H1 (cell line): ENCODE data around the gene SEMA3A. TPM values are rescaled to one million over a fixed set of nuclear protein-coding genes. Genes with fewer than 3 reads are reported as not detected.

Source experiments
- CTCF ChIA-PET: fragments of 300-600 bp; sonication (Branson Sonifier 250); formaldehyde crosslinking; loops from one replicate; lab custom pipeline; 2021; ENCODE audit not compliant: partially characterized antibody; lab: Charles Lee
- POLR2A ChIA-PET: fragments of 300-600 bp; sonication (Branson Sonifier 250); formaldehyde crosslinking; loops from one replicate; lab custom pipeline; 2021; ENCODE audit warnings: inconsistent platforms; ENCODE audit not compliant: partially characterized antibody; lab: Charles Lee
- DNase-seq, 2 experiments: peaks; one replicate each; pipeline versions ENCODE4 v3.0.0 to v3.0.0-alpha.2; 2010 to 2022; ENCODE audit warnings: low spot score in 2 of 2, low read depth in 1 of 2, mixed read lengths in 1 of 2
- FAIRE-seq: peaks from 2 replicates; lab custom pipeline; 2011; peaks lifted over from hg19 to GRCh38; lab: Jason Lieb, UNC
- H2AFZ ChIP-seq: 2 replicates; pipeline ENCODE4 v1.8.1; 2012; ENCODE audit warnings: low read length, inconsistent platforms
- H2AK5ac ChIP-seq: 2 replicates; pipeline ENCODE4 v1.6.1; 2013; ENCODE audit warnings: low read depth, low read length
- H2BK120ac ChIP-seq: replicated peaks from 2 replicates; pipeline ENCODE3; 2013; ENCODE audit warnings: low read depth, low read length, inconsistent platforms
- H2BK12ac ChIP-seq: 2 replicates; pipeline ENCODE4 v1.6.1; 2013; ENCODE audit warnings: low read depth, low read length
- H2BK15ac ChIP-seq: 2 replicates; pipeline ENCODE4 v1.6.1; 2013; ENCODE audit warnings: low read length
- H2BK20ac ChIP-seq: 2 replicates; pipeline ENCODE4 v1.6.1; 2013; ENCODE audit warnings: low read length
- H2BK5ac ChIP-seq: 2 replicates; pipeline ENCODE4 v1.6.1; 2013; ENCODE audit warnings: low read depth, low read length
- H3K14ac ChIP-seq: 2 replicates; pipeline ENCODE4 v1.6.1; 2013; ENCODE audit warnings: inconsistent platforms; ENCODE audit not compliant: insufficient read length
- H3K18ac ChIP-seq: 2 replicates; pipeline ENCODE4 v1.6.1; 2013; ENCODE audit warnings: low read length; ENCODE audit errors: extremely low read depth
- H3K23ac ChIP-seq: 2 replicates; pipeline ENCODE4 v1.6.1; 2013; ENCODE audit warnings: inconsistent platforms; ENCODE audit not compliant: insufficient read length
- H3K23me2 ChIP-seq: 2 replicates; pipeline ENCODE4 v1.6.1; 2013; ENCODE audit warnings: low read depth, low read length
- H3K27ac ChIP-seq: 2 replicates; pipeline ENCODE4 v1.6.1; 2011; ENCODE audit warnings: low read depth, low read length, inconsistent platforms
- H3K27me3 ChIP-seq, 4 experiments: replicated peaks in 1 of 4; 1 replicate in 1 of 4; 2 replicates in 3 of 4; pipeline versions ENCODE4 v1.6.1 to v1.8.1; 2011 to 2013; ENCODE audit warnings: low read length in 3 of 4, mild to moderate bottlenecking in 3 of 4, inconsistent platforms in 2 of 4, mixed read lengths in 2 of 4, moderate library complexity in 1 of 4; ENCODE audit not compliant: control insufficient read depth in 3 of 4, insufficient read depth in 3 of 4; ENCODE audit errors: extremely low read depth in 1 of 4
- H3K36me3 ChIP-seq, 4 experiments: 2 replicates each; pipeline versions ENCODE4 v1.6.1 to v1.8.1; 2011 to 2013; ENCODE audit warnings: mild to moderate bottlenecking in 4 of 4, low read length in 3 of 4, moderate library complexity in 2 of 4, control low read depth in 1 of 4, inconsistent platforms in 1 of 4; ENCODE audit not compliant: insufficient read depth in 4 of 4, control insufficient read depth in 2 of 4
- H3K4ac ChIP-seq: replicated peaks from 2 replicates; pipeline ENCODE3; 2013; ENCODE audit warnings: low read length, low read depth, mixed read lengths, inconsistent platforms; ENCODE audit not compliant: insufficient read length
- H3K4me1 ChIP-seq, 4 experiments: replicated peaks in 1 of 4; 1 replicate in 1 of 4; 2 replicates in 3 of 4; pipeline versions ENCODE4 v1.6.1 to v1.8.1; 2011 to 2013; ENCODE audit warnings: low read length in 3 of 4, inconsistent platforms in 2 of 4, mixed read lengths in 1 of 4; ENCODE audit not compliant: insufficient read depth in 4 of 4, control insufficient read depth in 3 of 4
- H3K4me2 ChIP-seq, 2 experiments: 2 replicates each; pipeline versions ENCODE4 v1.6.1 to v1.8.1; 2011 to 2013; ENCODE audit warnings: low read depth in 2 of 2, low read length in 2 of 2, control low read depth in 1 of 2, inconsistent platforms in 1 of 2, mild to moderate bottlenecking in 1 of 2; ENCODE audit not compliant: insufficient read depth in 1 of 2
- H3K4me3 ChIP-seq, 4 experiments: fragments of 200-600, 300-600 bp in 1 of 4; sonication (generic), shearing (Covaris generic), sonication (Bioruptor Twin) in 1 of 4; 2 replicates each; pipeline versions ENCODE4 v1.5.1 to v1.8.1; 2011 to 2016; ENCODE audit warnings: low read length in 4 of 4, low read depth in 3 of 4, control low read depth in 2 of 4, inconsistent platforms in 2 of 4, mild to moderate bottlenecking in 2 of 4, mixed read lengths in 1 of 4, moderate library complexity in 1 of 4; ENCODE audit not compliant: insufficient read depth in 2 of 4; ENCODE audit errors: extremely low read depth in 1 of 4
- H3K56ac ChIP-seq: replicated peaks from 2 replicates; pipeline ENCODE3; 2013; ENCODE audit warnings: low read depth, mild to moderate bottlenecking, mixed read lengths, low read length, inconsistent platforms; ENCODE audit not compliant: insufficient read length
- H3K79me1 ChIP-seq: 2 replicates; pipeline ENCODE4 v1.6.1; 2013; ENCODE audit warnings: low read depth, low read length, control low read depth
- H3K79me2 ChIP-seq, 2 experiments: 2 replicates each; pipeline versions ENCODE4 v1.6.1 to v1.8.1; 2012 to 2013; ENCODE audit warnings: low read length in 2 of 2, mild to moderate bottlenecking in 2 of 2, inconsistent platforms in 1 of 2; ENCODE audit not compliant: insufficient read depth in 2 of 2, control insufficient read depth in 1 of 2
- H3K9ac ChIP-seq, 4 experiments: replicated peaks in 1 of 4; 1 replicate in 1 of 4; 2 replicates in 3 of 4; pipeline versions ENCODE4 v1.6.1 to v1.8.1; 2011 to 2013; ENCODE audit warnings: low read depth in 3 of 4, low read length in 3 of 4, control low read depth in 2 of 4, mild to moderate bottlenecking in 2 of 4, moderate library complexity in 2 of 4, inconsistent platforms in 1 of 4; ENCODE audit errors: extremely low read depth in 1 of 4
- H3K9me3 ChIP-seq, 2 experiments: 2 replicates each; pipeline versions ENCODE4 v1.6.1 to v1.8.1; 2012 to 2013; ENCODE audit warnings: mild to moderate bottlenecking in 2 of 2, moderate library complexity in 2 of 2, control low read depth in 1 of 2, inconsistent platforms in 1 of 2, low read depth in 1 of 2, low read length in 1 of 2, mixed read lengths in 1 of 2; ENCODE audit not compliant: insufficient read depth in 2 of 2
- H4K20me1 ChIP-seq, 2 experiments: replicated peaks in 1 of 2; 2 replicates each; pipeline versions ENCODE3 to v1.8.1; 2011 to 2013; ENCODE audit warnings: inconsistent platforms in 2 of 2, low read length in 2 of 2, mild to moderate bottlenecking in 1 of 2; ENCODE audit not compliant: insufficient read depth in 2 of 2, control insufficient read depth in 1 of 2
- H4K5ac ChIP-seq: 2 replicates; pipeline ENCODE4 v1.6.1; 2013; ENCODE audit warnings: low read length, low read depth, mixed read lengths, inconsistent platforms; ENCODE audit not compliant: insufficient read length
- H4K8ac ChIP-seq: 2 replicates; pipeline ENCODE4 v1.8.0; 2013; ENCODE audit warnings: mild to moderate bottlenecking, moderate library complexity, low read length, inconsistent platforms; ENCODE audit not compliant: insufficient read depth; ENCODE audit errors: extremely low read depth
- H4K91ac ChIP-seq: replicated peaks from 2 replicates; pipeline ENCODE3; 2013; ENCODE audit warnings: low read length, mixed read lengths, inconsistent platforms; ENCODE audit not compliant: insufficient read length
- CHD2 ChIP-seq: IDR thresholded peaks from 2 replicates; pipeline ENCODE4 v1.6.1; 2012; ENCODE audit warnings: low read length, improper control_type of control experiment
- CREB1 ChIP-seq: IDR thresholded peaks from 2 replicates; pipeline ENCODE4 v1.6.1; 2012; ENCODE audit warnings: inconsistent platforms
- EGR1 ChIP-seq: IDR thresholded peaks from 2 replicates; pipeline ENCODE4 v1.6.1; 2011; ENCODE audit warnings: low read depth, low read length, borderline replicate concordance
- KDM5A ChIP-seq: fragments of 200-600 bp; IDR thresholded peaks from 2 replicates; pipeline ENCODE4 v1.7.1; 2012; ENCODE audit warnings: mild to moderate bottlenecking, low read length, inconsistent platforms, mixed read lengths
- NANOG ChIP-seq: IDR thresholded peaks from 2 replicates; pipeline ENCODE4 v1.6.1; 2011; ENCODE audit warnings: low read length, low read depth, mild to moderate bottlenecking, inconsistent platforms; ENCODE audit not compliant: insufficient read depth, poor library complexity, severe bottlenecking
- SP1 ChIP-seq: IDR thresholded peaks from 2 replicates; pipeline ENCODE4 v1.6.1; 2011; ENCODE audit warnings: low read depth, low read length
- SP4 ChIP-seq: IDR thresholded peaks from 2 replicates; pipeline ENCODE4 v1.6.1; 2012; ENCODE audit warnings: low read length, inconsistent platforms
- TAF7 ChIP-seq: optimal IDR thresholded peaks from 2 replicates; pipeline ENCODE3; 2011; ENCODE audit warnings: low read depth, mild to moderate bottlenecking, inconsistent platforms, low read length, moderate library complexity, borderline replicate concordance
- TBP ChIP-seq: IDR thresholded peaks from 2 replicates; pipeline ENCODE4 v1.6.1; 2011; ENCODE audit warnings: low read depth, low read length, improper control_type of control experiment
- WGBS, 2 experiments: shearing (Covaris generic) in 1 of 2; methylation state at CpG; one replicate each; pipeline versions ENCODE4 v1.1.6 to v1.1.7; 2013 to 2015; ENCODE audit warnings: low lambda C conversion rate in 2 of 2, mixed read lengths in 2 of 2, inconsistent platforms in 1 of 2, low coverage in 1 of 2, missing lambda C conversion rate in 1 of 2; ENCODE audit not compliant: insufficient replicate concordance in 2 of 2, insufficient coverage in 1 of 2, insufficient read length in 1 of 2; ENCODE audit errors: extremely low coverage in 1 of 2, missing lambda C conversion rate in 1 of 2; 5-methylcytosine and 5-hydroxymethylcytosine counted together
- polyA plus RNA-seq, 7 experiments: library from polyadenylated mRNA; depleted of rRNA in 3 of 7; stranded (reverse) in 5 of 7; unstranded in 2 of 7; fragments of >200 nt in 5 of 7; fragments of 200-250 nt in 2 of 7; gene quantifications; 1 replicate in 5 of 7; 2 replicates in 1 of 7; 4 replicates in 1 of 7; pipeline versions ENCODE4 v1.2.1 to v1.2.3, GENCODE V29; 2011 to 2013; ENCODE audit warnings: missing spikeins in 2 of 7, mixed read lengths in 2 of 7
- total RNA-seq: library from RNA; stranded (reverse); fragmentation: NEBNext Ultra II Directional; extraction: Animal tissue kit (Norgen Biotek cat#: 25700); gene quantifications from 2 replicates; pipeline ENCODE4 v1.2.1, GENCODE V29; 2021
- TF ChIP-seq, protein P1 (sequence below), 3 experiments: IDR thresholded peaks; 1 replicate in 2 of 3; 2 replicates in 1 of 3; pipeline versions ENCODE4 v1.5.1 to v1.6.1; 2011; ENCODE audit warnings: low read length in 3 of 3, mild to moderate bottlenecking in 3 of 3, inconsistent platforms in 2 of 3, low read depth in 1 of 3, moderate library complexity in 1 of 3; ENCODE audit not compliant: insufficient read depth in 1 of 3; ENCODE audit errors: control extremely low read depth in 1 of 3
- TF ChIP-seq, protein P2 (sequence below): IDR thresholded peaks from 2 replicates; pipeline ENCODE4 v1.6.1; 2011; ENCODE audit warnings: low read length, improper control_type of control experiment

The SEMA3A gene
- total and polyA plus RNA-seq, 2 of the 8 experiments (the other 6 are each of a cell fraction or from before 2014, with no cell fraction given), result 8.1 to 45.9 TPM

DNA sequence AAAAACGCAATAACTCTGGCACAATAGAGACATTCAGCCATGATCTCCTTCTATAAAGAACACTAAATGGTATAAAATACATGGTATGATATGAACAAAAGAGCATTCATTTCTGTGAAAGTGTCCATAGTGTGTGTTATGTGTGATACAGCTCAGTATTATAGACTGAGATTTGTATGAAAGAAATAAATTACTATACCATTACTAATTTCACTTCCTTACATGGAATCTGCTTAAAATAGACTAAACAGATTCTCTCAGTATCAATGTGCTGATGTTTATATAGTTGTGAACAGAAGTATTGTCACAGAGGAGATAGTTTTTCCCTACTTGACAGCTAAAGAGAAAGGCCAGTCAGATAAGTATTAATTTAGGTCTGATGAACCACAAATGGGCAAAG is 10.8 kb downstream of the SEMA3A start:
- H3K14ac ChIP-seq, result no peak overlapping the region
- H3K23ac ChIP-seq, result no peak overlapping the region
- H3K4me2 ChIP-seq, result no peak overlapping the region
- no peaks in the 10 kb centered on the region; a peak in 1 of 8 replicates for H3K36me3 ChIP-seq
- no peak overlapping the region for H3K9ac ChIP-seq
- H2BK20ac ChIP-seq, result no peak overlapping the region
- H3K9me3 ChIP-seq, result no peaks in the 10 kb centered on the region
- no peak overlapping the region for H3K56ac ChIP-seq
- H3K27ac ChIP-seq, result no peak overlapping the region
- H4K20me1 ChIP-seq, result no peaks in the 10 kb centered on the region
- H3K27me3 ChIP-seq, result no peaks in the 10 kb centered on the region
- H3K79me1 ChIP-seq, result no peaks in the 10 kb centered on the region
- no peak overlapping the region for H2BK12ac ChIP-seq
- no peak overlapping the region for H3K18ac ChIP-seq
- no peak overlapping the region for H2BK120ac ChIP-seq
- peaks cover 0 to 62% of the 10 kb centered on the region in 2 experiments; a peak in 3 of 4 replicates for H3K79me2 ChIP-seq
- no peak overlapping the region for H4K5ac ChIP-seq
- no peak overlapping the region for H2BK15ac ChIP-seq
- no peak overlapping the region for H2AK5ac ChIP-seq
- no peaks in the 10 kb centered on the region for H3K4me1 ChIP-seq
- WGBS, 2 experiments, result 85% methylated on average over 1 of the region's 1 CpG; no CpG with 5 or more reads in 1 of the 2 experiments
- FAIRE-seq (no peak), DNase-seq (no peak)
- H4K8ac ChIP-seq, result no peak overlapping the region
- H3K23me2 ChIP-seq, result no peaks in the 10 kb centered on the region
- H3K4ac ChIP-seq, result no peak overlapping the region
- H4K91ac ChIP-seq, result no peak overlapping the region
- H2AFZ ChIP-seq, result no peak overlapping the region
- ChIA-PET CTCF (interaction anchor here (0.6 to 1.2 kb wide), 3 partner anchors 31 to 236 kb away, joined by 3 to 5 read pairs (median 3); no protein-coding TSS in a partner anchor), POLR2A (interaction anchor here (1.0 kb wide), 1 partner anchor 11 kb away, joined by 4 read pairs; the partner anchor contains the start of gene SEMA3A)
- H2BK5ac ChIP-seq, result no peak overlapping the region
- H3K4me3 ChIP-seq, result no peak overlapping the region
- TF ChIP-seq TAF7 (no peak), CHD2 (no peak), TBP (no peak), SP1 (no peak), EGR1 (no peak), CREB1 (no peak), SP4 (no peak), KDM5A (no peak), NANOG (no peak)
- TF ChIP-seq, protein P1, sequence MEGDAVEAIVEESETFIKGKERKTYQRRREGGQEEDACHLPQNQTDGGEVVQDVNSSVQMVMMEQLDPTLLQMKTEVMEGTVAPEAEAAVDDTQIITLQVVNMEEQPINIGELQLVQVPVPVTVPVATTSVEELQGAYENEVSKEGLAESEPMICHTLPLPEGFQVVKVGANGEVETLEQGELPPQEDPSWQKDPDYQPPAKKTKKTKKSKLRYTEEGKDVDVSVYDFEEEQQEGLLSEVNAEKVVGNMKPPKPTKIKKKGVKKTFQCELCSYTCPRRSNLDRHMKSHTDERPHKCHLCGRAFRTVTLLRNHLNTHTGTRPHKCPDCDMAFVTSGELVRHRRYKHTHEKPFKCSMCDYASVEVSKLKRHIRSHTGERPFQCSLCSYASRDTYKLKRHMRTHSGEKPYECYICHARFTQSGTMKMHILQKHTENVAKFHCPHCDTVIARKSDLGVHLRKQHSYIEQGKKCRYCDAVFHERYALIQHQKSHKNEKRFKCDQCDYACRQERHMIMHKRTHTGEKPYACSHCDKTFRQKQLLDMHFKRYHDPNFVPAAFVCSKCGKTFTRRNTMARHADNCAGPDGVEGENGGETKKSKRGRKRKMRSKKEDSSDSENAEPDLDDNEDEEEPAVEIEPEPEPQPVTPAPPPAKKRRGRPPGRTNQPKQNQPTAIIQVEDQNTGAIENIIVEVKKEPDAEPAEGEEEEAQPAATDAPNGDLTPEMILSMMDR (IDR thresholded peaks at IDR 0.05; ENCODE audit: control extremely low read depth in 1 of 3, insufficient read depth in 1 of 3, low read depth in 1 of 3, low read length in 3 of 3), result no peak
- TF ChIP-seq, protein P2, sequence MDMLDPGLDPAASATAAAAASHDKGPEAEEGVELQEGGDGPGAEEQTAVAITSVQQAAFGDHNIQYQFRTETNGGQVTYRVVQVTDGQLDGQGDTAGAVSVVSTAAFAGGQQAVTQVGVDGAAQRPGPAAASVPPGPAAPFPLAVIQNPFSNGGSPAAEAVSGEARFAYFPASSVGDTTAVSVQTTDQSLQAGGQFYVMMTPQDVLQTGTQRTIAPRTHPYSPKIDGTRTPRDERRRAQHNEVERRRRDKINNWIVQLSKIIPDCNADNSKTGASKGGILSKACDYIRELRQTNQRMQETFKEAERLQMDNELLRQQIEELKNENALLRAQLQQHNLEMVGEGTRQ, result no peak
